Kidney epithelial cell (primary cell): ENCODE measurements around the gene EFCAB8. TPM values are rescaled to one million over a fixed set of nuclear protein-coding genes. Genes with fewer than 3 reads are reported as not detected.

Experiments used
- DNase-seq: peaks from one replicate; pipeline ENCODE4 v3.0.0-alpha.2; 2010; ENCODE audit warnings: low read depth
- H3K27me3 ChIP-seq: 2 replicates; pipeline ENCODE4 v1.6.0; 2011; ENCODE audit warnings: low read length; ENCODE audit not compliant: control insufficient read depth, insufficient read depth
- H3K36me3 ChIP-seq: 2 replicates; pipeline ENCODE4 v1.5.1; 2011; ENCODE audit warnings: low read length; ENCODE audit not compliant: control insufficient read depth, insufficient read depth
- H3K4me3 ChIP-seq: 2 replicates; pipeline ENCODE4 v1.5.1; 2011; ENCODE audit warnings: low read depth, mild to moderate bottlenecking, control low read depth, low read length
- total RNA-seq: library from RNA; depleted of rRNA; stranded (reverse); fragments of >200 nt; gene quantifications from 2 replicates; pipeline ENCODE4 v1.2.3, GENCODE V29; 2015
- TF ChIP-seq, protein P1 (sequence below): IDR thresholded peaks from 2 replicates; pipeline ENCODE4 v1.5.1; 2011; ENCODE audit warnings: mild to moderate bottlenecking, moderate library complexity, low read length, control low read depth, inconsistent platforms; ENCODE audit not compliant: insufficient read depth, poor library complexity, severe bottlenecking

EFCAB8 gene
- total RNA-seq, 1 donor from 2014 or later = not detected

- Histone ChIP-seq H3K36me3 (no peaks in the 10 kb centered on the region), H3K27me3 (no peaks in the 10 kb centered on the region), H3K4me3 (no peak overlapping the region)
- DNase-seq = no peak
- TF ChIP-seq, protein P1, sequence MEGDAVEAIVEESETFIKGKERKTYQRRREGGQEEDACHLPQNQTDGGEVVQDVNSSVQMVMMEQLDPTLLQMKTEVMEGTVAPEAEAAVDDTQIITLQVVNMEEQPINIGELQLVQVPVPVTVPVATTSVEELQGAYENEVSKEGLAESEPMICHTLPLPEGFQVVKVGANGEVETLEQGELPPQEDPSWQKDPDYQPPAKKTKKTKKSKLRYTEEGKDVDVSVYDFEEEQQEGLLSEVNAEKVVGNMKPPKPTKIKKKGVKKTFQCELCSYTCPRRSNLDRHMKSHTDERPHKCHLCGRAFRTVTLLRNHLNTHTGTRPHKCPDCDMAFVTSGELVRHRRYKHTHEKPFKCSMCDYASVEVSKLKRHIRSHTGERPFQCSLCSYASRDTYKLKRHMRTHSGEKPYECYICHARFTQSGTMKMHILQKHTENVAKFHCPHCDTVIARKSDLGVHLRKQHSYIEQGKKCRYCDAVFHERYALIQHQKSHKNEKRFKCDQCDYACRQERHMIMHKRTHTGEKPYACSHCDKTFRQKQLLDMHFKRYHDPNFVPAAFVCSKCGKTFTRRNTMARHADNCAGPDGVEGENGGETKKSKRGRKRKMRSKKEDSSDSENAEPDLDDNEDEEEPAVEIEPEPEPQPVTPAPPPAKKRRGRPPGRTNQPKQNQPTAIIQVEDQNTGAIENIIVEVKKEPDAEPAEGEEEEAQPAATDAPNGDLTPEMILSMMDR = no peak
Measured at GRCh38 chr20:32985596-32985995, 126.9 kb downstream of the EFCAB8 start.

GRCh38 chr20:32986331-32986966 lies 127.7 kb downstream of the EFCAB8 start:
- H3K36me3 ChIP-seq = no peaks in the 10 kb centered on the region
- H3K27me3 ChIP-seq = no peaks in the 10 kb centered on the region
- no peak overlapping the region for H3K4me3 ChIP-seq
- DNase-seq = no peak
- TF ChIP-seq, protein P1 = no peak

DNA sequence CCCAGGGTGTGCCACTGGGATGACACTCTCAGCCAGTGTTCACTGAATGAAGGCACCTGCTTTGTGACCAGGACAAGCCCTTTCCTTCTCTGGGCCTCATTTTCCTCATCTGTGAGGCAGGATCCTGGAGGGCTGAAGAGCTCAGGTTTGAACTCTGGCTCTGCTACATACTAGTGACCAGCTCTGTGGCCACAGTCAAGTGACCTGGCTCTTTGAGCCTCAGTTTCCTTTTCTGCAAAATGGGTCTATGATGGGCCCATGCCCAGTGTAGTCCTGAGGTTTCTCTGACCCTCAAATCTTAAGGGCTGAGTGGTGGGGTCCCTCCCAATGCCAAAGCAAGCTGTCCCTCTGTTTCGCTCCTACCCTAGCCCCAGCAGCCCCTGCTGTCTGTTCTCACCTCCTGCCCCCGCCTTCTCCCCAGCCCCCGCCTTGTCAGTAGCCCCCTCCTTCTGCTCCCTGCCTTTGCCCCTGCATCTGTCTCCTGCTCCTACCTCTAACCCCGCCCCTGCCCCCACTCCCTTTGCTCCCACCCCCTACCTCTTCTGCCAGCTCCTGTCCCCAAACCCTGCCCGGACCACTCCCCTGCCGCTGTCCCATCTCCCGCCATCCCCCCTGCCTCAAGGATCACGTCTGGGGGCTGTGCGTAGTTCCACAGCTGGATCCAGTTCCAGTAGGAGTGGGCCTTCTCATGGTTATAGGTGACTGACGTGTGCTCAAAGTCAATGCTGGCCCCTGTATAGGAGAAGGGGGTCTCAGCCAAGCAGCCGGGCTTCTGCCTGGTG lies 128.5 kb downstream of the EFCAB8 start:
- H3K36me3 ChIP-seq = no peaks in the 10 kb centered on the region
- no peaks in the 10 kb centered on the region for H3K27me3 ChIP-seq
- DNase-seq = no peak
- no peak overlapping the region for H3K4me3 ChIP-seq
- TF ChIP-seq, protein P1 = no peak

DNA sequence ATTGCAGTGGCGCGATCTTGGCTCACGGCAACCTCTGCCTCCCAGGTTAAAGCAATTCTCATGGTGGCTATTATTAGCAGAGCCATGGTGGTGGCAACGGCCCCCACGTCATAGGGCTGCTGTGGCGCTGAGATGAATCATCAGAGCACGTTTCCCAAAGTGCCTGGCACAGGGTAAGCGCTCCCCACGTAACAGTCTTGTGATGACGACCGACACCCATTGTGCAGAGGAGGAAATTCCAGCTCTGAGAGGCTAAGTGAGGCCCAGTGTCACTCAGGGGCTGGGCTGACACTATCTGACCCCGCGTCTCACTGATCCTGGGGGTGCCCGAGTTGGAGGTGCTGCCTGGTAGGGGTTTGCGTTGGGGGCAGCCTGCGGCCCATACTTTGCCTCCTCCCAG lies 129.3 kb downstream of the EFCAB8 start:
- TF ChIP-seq, protein P1 = no peak
- Histone ChIP-seq H3K4me3 (no peak overlapping the region), H3K36me3 (no peaks in the 10 kb centered on the region), H3K27me3 (no peaks in the 10 kb centered on the region)
- DNase-seq = no peak

- Histone ChIP-seq H3K27me3 (no peaks in the 10 kb centered on the region), H3K36me3 (no peaks in the 10 kb centered on the region), H3K4me3 (no peak overlapping the region)
- DNase-seq = no peak
- TF ChIP-seq, protein P1 = no peak
Measured at GRCh38 chr20:32989507-32990283, 131.0 kb downstream of the EFCAB8 start.
